ENCODE results near the gene AKAP1.
A peak's percentile ranks its signal among the peaks of the same experiment; 100 is the strongest.

Gene AKAP1

GRCh38 chr17:57133486-57133885 is 48.4 kb downstream of the AKAP1 start:
- no peak for DNase-seq (ENCODE audit: low spot score)

GRCh38 chr17:57135026-57135788 is 50.2 kb downstream of the AKAP1 start:
- DNase-seq (ENCODE audit: low spot score), result no peak

GRCh38 chr17:57135789-57136291 is 50.8 kb downstream of the AKAP1 start:
- DNase-seq (ENCODE audit: low spot score), result no peak

- no peak for DNase-seq (ENCODE audit: low spot score)
These were observed 51.3 kb downstream of the AKAP1 start for GRCh38 chr17:57136355-57136754.

- DNase-seq (ENCODE audit: low spot score), result no peak
These were observed 53.2 kb downstream of the AKAP1 start for GRCh38 chr17:57138030-57138911.

GRCh38 chr17:57138956-57139576 is 54.0 kb downstream of the AKAP1 start:
- no peak for DNase-seq (ENCODE audit: low spot score)

GRCh38 chr17:57140316-57140715 is 55.3 kb downstream of the AKAP1 start:
- no peak for DNase-seq (ENCODE audit: low spot score)

GRCh38 chr17:57142925-57143324 is 57.9 kb downstream of the AKAP1 start:
- DNase-seq (ENCODE audit: low spot score), result peak; percentile 39

GRCh38 chr17:57143361-57143760 is 58.3 kb downstream of the AKAP1 start:
- DNase-seq (ENCODE audit: low spot score), result no peak

GRCh38 chr17:57143919-57144318 is 58.9 kb downstream of the AKAP1 start:
- DNase-seq (ENCODE audit: low spot score), result no peak

GRCh38 chr17:57144567-57144966 is 59.5 kb downstream of the AKAP1 start:
- DNase-seq (ENCODE audit: low spot score), result no peak

- DNase-seq (ENCODE audit: low spot score), result no peak
These were observed 60.3 kb downstream of the AKAP1 start for GRCh38 chr17:57145347-57145746.

- DNase-seq (ENCODE audit: low spot score), result no peak
These were observed 61.2 kb downstream of the AKAP1 start for GRCh38 chr17:57146273-57146672.

- no peak for DNase-seq (ENCODE audit: low spot score)
These were observed 66.8 kb downstream of the AKAP1 start for GRCh38 chr17:57151798-57152197.

GRCh38 chr17:57152967-57153528 is 68.0 kb downstream of the AKAP1 start:
- no peak for DNase-seq (ENCODE audit: low spot score)

- DNase-seq (ENCODE audit: low spot score), result no peak
These were observed 69.9 kb downstream of the AKAP1 start for GRCh38 chr17:57154921-57155320.

- no peak for DNase-seq (ENCODE audit: low spot score)
These were observed 73.3 kb downstream of the AKAP1 start for GRCh38 chr17:57158325-57158724.

GRCh38 chr17:57158795-57159194 is 73.7 kb downstream of the AKAP1 start:
- DNase-seq (ENCODE audit: low spot score), result no peak

- no peak for DNase-seq (ENCODE audit: low spot score)
These were observed 75.6 kb downstream of the AKAP1 start for GRCh38 chr17:57160624-57161023.

- no peak for DNase-seq (ENCODE audit: low spot score)
These were observed 79.8 kb downstream of the AKAP1 start for GRCh38 chr17:57164814-57165213.

- no peak for DNase-seq (ENCODE audit: low spot score)
These were observed 80.7 kb downstream of the AKAP1 start for GRCh38 chr17:57165754-57166153.

- DNase-seq (ENCODE audit: low spot score), result no peak
These were observed 81.8 kb downstream of the AKAP1 start for GRCh38 chr17:57166803-57167202.
